ENCODE data around the gene SLC5A11. TPM values are rescaled to one million over a fixed set of nuclear protein-coding genes. Genes with fewer than 3 reads are reported as not detected.
A peak's percentile ranks its signal among the peaks of the same experiment; 100 is the strongest.

SLC5A11 gene
- total and polyA plus RNA-seq, 2 of the 13 experiments (the other 11 are each of a cell fraction or from before 2014, with no cell fraction given), result 1.2 to 3.3 TPM

GRCh38 chr16:24845726-24846547 is at the start of gene SLC5A11 (continued):
- TF ChIP-seq ZBED4 (CRISPR knock-in tag; IDR thresholded peaks at IDR 0.05; ENCODE audit: borderline replicate concordance) (peak; percentile 53; the same call in 1 of the 2 replicates), TBX2 (CRISPR knock-in tag; IDR thresholded peaks at IDR 0.05; ENCODE audit: borderline replicate concordance) (peak; percentile 79), POLR2AphosphoS2 (IDR thresholded peaks at IDR 0.05; ENCODE audit: low read depth, low read length) (no peak), KAT7 (CRISPR knock-in tag; IDR thresholded peaks at IDR 0.05; ENCODE audit: borderline replicate concordance) (0 out of 2 replicates have a peak, but pooled peaks have one; percentile 33), PPARG (CRISPR knock-in tag; conservative IDR thresholded peaks at IDR 0.05) (peak; percentile 32; the same call in 1 of the 2 replicates), NKX3-1 (CRISPR knock-in tag; IDR thresholded peaks at IDR 0.05) (no peak), HNF1B (CRISPR knock-in tag; IDR thresholded peaks at IDR 0.05) (peak; percentile 49; the same call in 1 of the 2 replicates), NRL (CRISPR knock-in tag; IDR thresholded peaks at IDR 0.05; ENCODE audit: borderline replicate concordance) (peak; percentile 19; the same call in 1 of the 2 replicates), ZMYM2 (CRISPR knock-in tag; IDR thresholded peaks at IDR 0.05) (peak; percentile 95), ZNF225 (CRISPR knock-in tag; IDR thresholded peaks at IDR 0.05) (peak; percentile 8; the same call in 1 of the 2 replicates), ZMYM4 (CRISPR knock-in tag; IDR thresholded peaks at IDR 0.05) (peak; percentile 66), ZNF10 (CRISPR knock-in tag; IDR thresholded peaks at IDR 0.05; ENCODE audit: borderline replicate concordance, low read depth) (no peak), ZNF687 (CRISPR knock-in tag; IDR thresholded peaks at IDR 0.05) (peak; percentile 84), FOXO1 (CRISPR knock-in tag; IDR thresholded peaks at IDR 0.05) (0 out of 2 replicates have a peak, but pooled peaks have one; percentile 23), ZNF576 (CRISPR knock-in tag; IDR thresholded peaks at IDR 0.05) (no peak), ZNF563 (CRISPR knock-in tag; IDR thresholded peaks at IDR 0.05) (peak; percentile 37; the same call in 1 of the 2 replicates), TSC22D2 (CRISPR knock-in tag; IDR thresholded peaks at IDR 0.05; ENCODE audit: borderline replicate concordance) (no peak), ZNF546 (CRISPR knock-in tag; conservative IDR thresholded peaks at IDR 0.05) (0 out of 2 replicates have a peak, but pooled peaks have one; percentile 51), ELF3 (CRISPR knock-in tag; IDR thresholded peaks at IDR 0.05) (peak; percentile 23; the same call in 1 of the 2 replicates)

Data from HepG2 (cell line).